GM23248 (cell line): ENCODE measurements around the gene UIMC1.

Experiments used
- EZH2 ChIP-seq: fragments of 200-600 bp; sonication (generic); IDR thresholded peaks from 2 replicates; pipeline ENCODE4 v1.6.1; 2018; ENCODE audit warnings: antibody characterized with exemption, mild to moderate bottlenecking; ENCODE audit not compliant: insufficient read depth, poor library complexity, severe bottlenecking
- EZH2phosphoT487 ChIP-seq: fragments of 200-600 bp; sonication (generic); IDR thresholded peaks from 2 replicates; pipeline ENCODE4 v1.6.1; 2018; ENCODE audit warnings: antibody characterized with exemption, moderate library complexity, mild to moderate bottlenecking, low read depth; ENCODE audit not compliant: insufficient read depth

DNA sequence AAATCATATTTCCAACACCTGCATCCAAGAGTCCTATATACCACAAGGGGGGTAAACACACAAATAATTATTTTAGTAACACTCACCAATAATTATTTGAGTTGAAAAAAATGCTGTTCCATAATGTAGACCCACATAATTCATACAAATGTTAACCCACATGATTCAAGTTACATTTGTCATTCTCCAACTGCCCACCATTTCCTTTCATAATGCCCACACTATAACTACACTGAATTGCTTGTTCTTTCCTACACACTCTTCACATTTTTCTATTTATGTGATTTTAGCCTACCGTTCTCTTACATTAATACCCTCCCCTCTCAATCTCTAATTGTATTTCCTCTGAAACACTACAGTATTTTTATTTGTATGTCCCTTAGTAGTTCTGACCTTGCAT lies 71.6 kb downstream of the UIMC1 start:
- TF ChIP-seq EZH2, result no peak
- TF ChIP-seq EZH2phosphoT487, result no peak
